B cell (primary cell): Measurements from ENCODE around the gene HIGD2A. TPM values are rescaled to one million over a fixed set of nuclear protein-coding genes. Genes with fewer than 3 reads are reported as not detected.

Experiments
- ATAC-seq: fragments of 200-7000 bp; cut with Tn5 transposase; one replicate; pipeline ENCODE4 v1.10.0; 2021; ENCODE audit warnings: low read depth, mild to moderate bottlenecking, moderate number of reproducible peaks, moderate library complexity
- CTCF ChIA-PET: fragments of 350-600 bp; sonication (Branson Sonifier 250); formaldehyde crosslinking; loops from one replicate; lab custom pipeline; 2021; ENCODE audit warnings: antibody characterized with exemption, inconsistent platforms; lab: Charles Lee
- POLR2A ChIA-PET: fragments of 350-600 bp; sonication (Branson Sonifier 250); formaldehyde crosslinking; loops from one replicate; lab custom pipeline; 2021; ENCODE audit warnings: antibody characterized with exemption; lab: Charles Lee
- DNase-seq: peaks from one replicate; pipeline ENCODE4 v3.0.0; 2013
- H2AFZ ChIP-seq: 2 replicates; pipeline ENCODE4 v1.6.1; 2012; ENCODE audit warnings: mild to moderate bottlenecking, low read depth, low read length; ENCODE audit not compliant: insufficient read depth, poor library complexity, severe bottlenecking
- H3K27ac ChIP-seq, 2 donors: 1 replicate in 1 of 2; 2 replicates in 1 of 2; pipeline ENCODE4 v1.5.1; 2012 to 2013; ENCODE audit warnings: low read length in 2 of 2, mild to moderate bottlenecking in 2 of 2, moderate library complexity in 1 of 2
- H3K27me3 ChIP-seq, 4 experiments: fragments of 200-600 bp in 1 of 4; sonication (generic) in 1 of 4; replicated peaks in 1 of 4; 1 replicate in 2 of 4; 2 replicates in 2 of 4; pipeline versions ENCODE4 v1.6.1 to v1.7.0; 2013 to 2016; ENCODE audit warnings: low read length in 3 of 4, mild to moderate bottlenecking in 2 of 4, mixed read lengths in 1 of 4, moderate library complexity in 1 of 4; ENCODE audit not compliant: insufficient read depth in 4 of 4, control insufficient read depth in 3 of 4; ENCODE audit errors: control extremely low read depth in 1 of 4
- H3K36me3 ChIP-seq, 2 experiments: replicated peaks in 1 of 2; 1 replicate in 1 of 2; 2 replicates in 1 of 2; pipeline versions ENCODE4 v1.6.1 to v1.7.1; 2013; ENCODE audit warnings: low read length in 1 of 2; ENCODE audit not compliant: insufficient read depth in 2 of 2, control insufficient read depth in 1 of 2; ENCODE audit errors: control extremely low read depth in 1 of 2, extremely low read depth in 1 of 2
- H3K4me1 ChIP-seq, 2 donors: fragments of 200-600 bp in 1 of 2; sonication (generic) in 1 of 2; 1 replicate in 1 of 2; 2 replicates in 1 of 2; pipeline versions ENCODE4 v1.5.1 to v1.6.1; 2013 to 2017; ENCODE audit warnings: low read length in 2 of 2; ENCODE audit not compliant: control insufficient read depth in 2 of 2, insufficient read depth in 2 of 2
- H3K4me2 ChIP-seq: replicated peaks from 2 replicates; pipeline ENCODE3; 2012; ENCODE audit warnings: mild to moderate bottlenecking, low read depth, low read length; ENCODE audit not compliant: poor library complexity, severe bottlenecking
- H3K4me3 ChIP-seq, 5 experiments: fragments of 200-600 bp in 1 of 5; sonication (generic) in 1 of 5; 1 replicate in 3 of 5; 2 replicates in 2 of 5; pipeline versions ENCODE4 v1.5.1 to v1.7.0; 2011 to 2016; ENCODE audit warnings: low read length in 4 of 5, mild to moderate bottlenecking in 4 of 5, low read depth in 2 of 5, control low read depth in 1 of 5, moderate library complexity in 1 of 5; ENCODE audit not compliant: insufficient read depth in 1 of 5; ENCODE audit errors: control extremely low read depth in 1 of 5, extremely low read depth in 1 of 5
- H3K79me2 ChIP-seq: fragments of 200-600 bp; sonication (generic); one replicate; pipeline ENCODE4 v1.6.0; 2016; ENCODE audit warnings: low read length; ENCODE audit not compliant: control insufficient read depth, insufficient read depth
- H3K9ac ChIP-seq: fragments of 200-600 bp; sonication (generic); 2 replicates; pipeline ENCODE4 v1.6.1; 2017; ENCODE audit warnings: mild to moderate bottlenecking, low read length, moderate library complexity
- H3K9me3 ChIP-seq, 3 donors: one replicate each; pipeline versions ENCODE4 v1.6.1 to v1.7.1; 2013; ENCODE audit warnings: low read length in 2 of 3; ENCODE audit not compliant: control insufficient read depth in 2 of 3, insufficient read depth in 1 of 3; ENCODE audit errors: control extremely low read depth in 1 of 3
- H4K20me1 ChIP-seq: 2 replicates; pipeline ENCODE4 v1.6.0; 2012; ENCODE audit warnings: mild to moderate bottlenecking, low read length; ENCODE audit not compliant: insufficient read depth, control insufficient read depth, poor library complexity, severe bottlenecking
- H3K27ac Mint-ChIP-seq: one replicate; pipeline ENCODE4 v1.8.0; 2021; ENCODE audit warnings: mixed read lengths
- H3K27me3 Mint-ChIP-seq: one replicate; pipeline ENCODE4 v1.8.0; 2021; ENCODE audit warnings: mixed read lengths
- H3K4me1 Mint-ChIP-seq: one replicate; pipeline ENCODE4 v1.8.0; 2021; ENCODE audit warnings: mixed read lengths
- H3K4me3 Mint-ChIP-seq: one replicate; pipeline ENCODE4 v1.8.0; 2021; ENCODE audit warnings: mixed read lengths
- H3K9me3 Mint-ChIP-seq: one replicate; pipeline ENCODE4 v1.8.0; 2022; ENCODE audit warnings: mixed read lengths; ENCODE audit not compliant: insufficient read depth
- EZH2 ChIP-seq: IDR thresholded peaks from 2 replicates; pipeline ENCODE4 v1.6.1; 2012; ENCODE audit warnings: borderline replicate concordance, low read depth, mild to moderate bottlenecking, moderate library complexity, low read length; ENCODE audit not compliant: insufficient read depth, poor library complexity, severe bottlenecking
- WGBS: methylation state at CpG from one replicate; pipeline ENCODE4 v1.1.5; 2013; ENCODE audit warnings: missing lambda C conversion rate; ENCODE audit not compliant: insufficient coverage; 5-methylcytosine and 5-hydroxymethylcytosine counted together
- intact Hi-C: fragments of 100-400 bp; cut with micrococcal nuclease; formaldehyde crosslinking; loops from one replicate; pipeline ENCODE4 v1.10.0; 2022
- polyA plus RNA-seq: library from polyadenylated mRNA; depleted of rRNA; stranded (reverse); fragments of >200 nt; gene quantifications from 2 replicates; pipeline ENCODE4 v1.2.3, GENCODE V29; 2012
- total RNA-seq, 2 donors: library from RNA; stranded (reverse); fragments of 120-200 nt in 1 of 2; gene quantifications; 1 replicate in 1 of 2; 2 replicates in 1 of 2; pipeline versions ENCODE4 v1.2.3 to v1.2.4, GENCODE V29; 2013 to 2022
- TF ChIP-seq, protein P1 (sequence below): fragments of 200-600 bp; IDR thresholded peaks from one replicate; pipeline ENCODE4 v1.8.0; 2022; ENCODE audit warnings: antibody characterized with exemption, mild to moderate bottlenecking

HIGD2A gene
- total and polyA plus RNA-seq, 2 donors (not counting 1 experiment from before 2014, with no cell fraction given) = 80.1 to 212 TPM

DNA sequence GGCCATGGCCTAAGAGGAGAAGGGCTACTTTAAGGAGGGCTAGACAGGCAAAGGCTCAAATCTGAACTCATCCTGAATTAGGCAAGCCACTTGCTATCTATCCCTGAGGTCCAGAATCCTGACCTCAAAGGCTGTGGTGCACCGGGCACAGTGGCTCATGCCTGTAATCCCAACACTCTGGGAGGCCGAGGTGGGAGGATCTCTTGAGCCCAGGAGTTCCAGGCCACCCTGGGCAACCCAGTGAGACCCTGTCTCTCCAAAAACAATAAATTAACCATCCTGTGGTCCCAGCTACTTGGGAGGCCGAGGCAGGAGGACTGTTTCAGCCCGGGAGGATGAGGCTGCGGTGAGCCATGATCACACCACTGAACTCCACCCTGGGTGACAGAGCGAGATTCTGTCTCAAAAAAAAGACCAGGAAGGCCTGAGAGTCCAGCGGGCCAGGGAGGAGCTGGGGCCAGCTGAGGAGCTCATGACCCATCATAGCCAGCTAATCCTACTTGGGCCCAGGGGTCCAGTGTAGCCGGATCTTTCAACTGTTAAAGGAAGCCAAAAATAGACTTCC lies 4.1 kb upstream of the HIGD2A start:
- Histone ChIP-seq H3K4me1 (peaks cover 23 to 29% of the 10 kb centered on the region in 2 donors), H3K27ac (no peak overlapping the region), H3K27me3 (no peaks in the 10 kb centered on the region), H3K36me3 (peaks cover 5 to 56% of the 10 kb centered on the region in 2 experiments), H3K79me2 (peaks cover 34% of the 10 kb centered on the region), H4K20me1 (peaks cover 9% of the 10 kb centered on the region), H3K9ac (no peak overlapping the region), H3K4me3 (no peak overlapping the region), H2AFZ (no peak overlapping the region), H3K9me3 (no peaks in the 10 kb centered on the region), H3K4me2 (no peak overlapping the region)
- 95% methylated on average over 7 of the region's 8 CpGs for WGBS
- CTCF ChIA-PET = no interaction called here
- no peaks in the 10 kb centered on the region for H3K9me3 Mint-ChIP-seq
- no peak overlapping the region for H3K4me3 Mint-ChIP-seq
- intact Hi-C loops = loop anchor here (10.0 kb wide), 1 partner anchor 150 kb away; the partner anchor contains the start of gene SIMC1
- POLR2A ChIA-PET = no interaction called here
- TF ChIP-seq EZH2 = no peak
- TF ChIP-seq, protein P1, sequence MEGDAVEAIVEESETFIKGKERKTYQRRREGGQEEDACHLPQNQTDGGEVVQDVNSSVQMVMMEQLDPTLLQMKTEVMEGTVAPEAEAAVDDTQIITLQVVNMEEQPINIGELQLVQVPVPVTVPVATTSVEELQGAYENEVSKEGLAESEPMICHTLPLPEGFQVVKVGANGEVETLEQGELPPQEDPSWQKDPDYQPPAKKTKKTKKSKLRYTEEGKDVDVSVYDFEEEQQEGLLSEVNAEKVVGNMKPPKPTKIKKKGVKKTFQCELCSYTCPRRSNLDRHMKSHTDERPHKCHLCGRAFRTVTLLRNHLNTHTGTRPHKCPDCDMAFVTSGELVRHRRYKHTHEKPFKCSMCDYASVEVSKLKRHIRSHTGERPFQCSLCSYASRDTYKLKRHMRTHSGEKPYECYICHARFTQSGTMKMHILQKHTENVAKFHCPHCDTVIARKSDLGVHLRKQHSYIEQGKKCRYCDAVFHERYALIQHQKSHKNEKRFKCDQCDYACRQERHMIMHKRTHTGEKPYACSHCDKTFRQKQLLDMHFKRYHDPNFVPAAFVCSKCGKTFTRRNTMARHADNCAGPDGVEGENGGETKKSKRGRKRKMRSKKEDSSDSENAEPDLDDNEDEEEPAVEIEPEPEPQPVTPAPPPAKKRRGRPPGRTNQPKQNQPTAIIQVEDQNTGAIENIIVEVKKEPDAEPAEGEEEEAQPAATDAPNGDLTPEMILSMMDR = no peak
- DNase-seq = no peak
- peaks cover 31% of the 10 kb centered on the region for H3K4me1 Mint-ChIP-seq
- no peak for ATAC-seq
- H3K27me3 Mint-ChIP-seq = no peaks in the 10 kb centered on the region
- no peak overlapping the region for H3K27ac Mint-ChIP-seq

DNA sequence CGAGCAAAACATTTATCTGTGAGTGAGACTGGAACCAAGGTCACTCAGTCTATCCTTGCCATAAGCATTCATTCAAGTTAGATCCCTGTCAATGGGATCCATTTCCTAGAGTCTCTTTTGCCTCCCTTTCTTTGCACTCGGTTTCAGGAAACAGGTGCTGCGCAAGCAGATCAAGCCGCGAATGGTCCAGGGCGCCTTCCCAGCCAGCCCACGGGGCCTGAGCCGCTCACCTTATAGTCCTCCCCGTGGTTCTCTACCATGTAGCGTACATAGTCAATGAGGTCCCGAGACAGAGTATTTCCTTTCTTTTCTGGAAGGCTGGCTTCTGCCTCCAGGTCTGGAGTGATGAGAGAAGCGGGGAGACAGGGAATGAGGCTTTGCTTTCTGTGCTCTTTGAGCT lies 3.6 kb upstream of the HIGD2A start:
- H3K79me2 ChIP-seq = peaks cover 34% of the 10 kb centered on the region
- 97% methylated on average over 10 of the region's 12 CpGs for WGBS
- CTCF ChIA-PET = no interaction called here
- no peak for DNase-seq
- no peaks in the 10 kb centered on the region for H3K9me3 Mint-ChIP-seq
- H3K27me3 Mint-ChIP-seq = no peaks in the 10 kb centered on the region
- H4K20me1 ChIP-seq = peaks cover 9% of the 10 kb centered on the region
- intact Hi-C loops = loop anchor here (5.0 to 10.0 kb wide), 2 partner anchors 150 to 622 kb away; partner anchors contain the start of genes SIMC1 and UIMC1
- peaks cover 5 to 56% of the 10 kb centered on the region in 2 experiments for H3K36me3 ChIP-seq
- H3K27me3 ChIP-seq = no peaks in the 10 kb centered on the region
- no peak for ATAC-seq
- no peak overlapping the region for H3K4me3 Mint-ChIP-seq
- no peak overlapping the region for H3K9ac ChIP-seq
- H3K27ac ChIP-seq = no peak overlapping the region
- POLR2A ChIA-PET = no interaction called here
- no peak overlapping the region for H2AFZ ChIP-seq
- H3K4me2 ChIP-seq = no peak overlapping the region
- H3K4me3 ChIP-seq = no peak overlapping the region
- TF ChIP-seq, protein P1 = no peak
- TF ChIP-seq EZH2 = no peak
- peaks cover 29% of the 10 kb centered on the region for H3K4me1 Mint-ChIP-seq
- no peak overlapping the region for H3K27ac Mint-ChIP-seq
- H3K9me3 ChIP-seq = no peaks in the 10 kb centered on the region
- peaks cover 21 to 30% of the 10 kb centered on the region in 2 donors for H3K4me1 ChIP-seq
